SK-N-SH treated with all-trans-retinoic acid at 6 μM for 48 hours (cell line): ENCODE data around the gene RSL1D1.

Experiments
- ATAC-seq: fragments of 200-7000 bp; cut with Tn5 transposase; 3 replicates; pipeline ENCODE4 v1.9.1; 2020; ENCODE audit warnings: mild to moderate bottlenecking, moderate library complexity
- ARNTL ChIP-seq: fragments of 450-650 bp; formaldehyde crosslinking; IDR thresholded peaks from 2 replicates; pipeline ENCODE4 v1.5.0; 2020; ENCODE audit warnings: low read depth, mild to moderate bottlenecking, moderate library complexity, borderline replicate concordance
- BACH2 ChIP-seq: fragments of 250-450 bp; sonication (Bioruptor Pico); IDR thresholded peaks from 2 replicates; pipeline ENCODE4 v1.9.0; 2021; ENCODE audit warnings: mild to moderate bottlenecking, borderline replicate concordance
- CREB5 ChIP-seq: fragments of 250-450 bp; sonication (Bioruptor Pico); IDR thresholded peaks from 2 replicates; pipeline ENCODE4 v1.5.1; 2020; ENCODE audit warnings: low read depth, mild to moderate bottlenecking, moderate library complexity
- CSDC2 ChIP-seq: fragments of 250-450 bp; sonication (Bioruptor Pico); IDR thresholded peaks from 2 replicates; pipeline ENCODE4 v1.5.0; 2020; ENCODE audit warnings: mild to moderate bottlenecking, moderate library complexity
- CSRNP3 ChIP-seq: fragments of 250-450 bp; sonication (Bioruptor Pico); IDR thresholded peaks from 2 replicates; pipeline ENCODE4 v1.5.1; 2021; ENCODE audit warnings: mild to moderate bottlenecking, moderate library complexity
- ESRRG ChIP-seq: fragments of 250-450 bp; sonication (Bioruptor Pico); IDR thresholded peaks from 2 replicates; pipeline ENCODE4 v1.6.1; 2021; ENCODE audit warnings: mild to moderate bottlenecking
- ISL1 ChIP-seq: fragments of 250-450 bp; sonication (Bioruptor Pico); IDR thresholded peaks from 2 replicates; pipeline ENCODE4 v2.1.2; 2022; ENCODE audit warnings: mild to moderate bottlenecking, moderate library complexity
- OSR1 ChIP-seq: fragments of 250-450 bp; sonication (Bioruptor Pico); IDR thresholded peaks from 2 replicates; pipeline ENCODE4 v1.8.0; 2022; ENCODE audit warnings: moderate library complexity, mild to moderate bottlenecking, inconsistent platforms
- PATZ1 ChIP-seq: fragments of 250-450 bp; sonication (Bioruptor Pico); IDR thresholded peaks from 2 replicates; pipeline ENCODE4 v1.8.0; 2020; ENCODE audit warnings: mild to moderate bottlenecking, moderate library complexity, borderline replicate concordance
- POU6F1 ChIP-seq: fragments of 250-450 bp; sonication (Bioruptor Pico); IDR thresholded peaks from 2 replicates; pipeline ENCODE4 v1.8.0; 2021; ENCODE audit warnings: low read depth, mild to moderate bottlenecking, moderate library complexity, borderline replicate concordance
- RARB ChIP-seq: fragments of 250-450 bp; sonication (Bioruptor Pico); IDR thresholded peaks from 2 replicates; pipeline ENCODE4 v1.8.0; 2021; ENCODE audit warnings: mild to moderate bottlenecking, moderate library complexity
- TCF4 ChIP-seq: fragments of 250-450 bp; sonication (Bioruptor Pico); IDR thresholded peaks from 2 replicates; pipeline ENCODE4 v1.8.0; 2021; ENCODE audit warnings: mild to moderate bottlenecking, moderate library complexity, borderline replicate concordance
- TOX ChIP-seq: fragments of 250-450 bp; sonication (Bioruptor Pico); IDR thresholded peaks from 2 replicates; pipeline ENCODE4 v1.8.0; 2021; ENCODE audit warnings: mild to moderate bottlenecking, moderate library complexity, borderline replicate concordance
- TSHZ2 ChIP-seq: fragments of 250-450 bp; sonication (Bioruptor Pico); IDR thresholded peaks from 2 replicates; pipeline ENCODE4 v1.5.0; 2020; ENCODE audit warnings: mild to moderate bottlenecking, moderate library complexity
- ZFP3 ChIP-seq: fragments of 250-450 bp; sonication (Bioruptor Pico); IDR thresholded peaks from 2 replicates; pipeline ENCODE4 v1.5.0; 2020; ENCODE audit warnings: mild to moderate bottlenecking, moderate library complexity
- ZFP30 ChIP-seq: fragments of 450-650 bp; formaldehyde crosslinking; IDR thresholded peaks from 2 replicates; pipeline ENCODE4 v1.5.0; 2022; ENCODE audit warnings: mild to moderate bottlenecking, moderate library complexity
- ZNF565 ChIP-seq: fragments of 450-650 bp; formaldehyde crosslinking; conservative IDR thresholded peaks from 2 replicates; pipeline ENCODE4 v1.5.0; 2020; ENCODE audit warnings: low read depth, mild to moderate bottlenecking, moderate library complexity
- ZNF70 ChIP-seq: fragments of 450-650 bp; formaldehyde crosslinking; IDR thresholded peaks from 2 replicates; pipeline ENCODE4 v1.5.0; 2020; ENCODE audit warnings: mild to moderate bottlenecking, moderate library complexity
- ZNF8 ChIP-seq: fragments of 450-650 bp; formaldehyde crosslinking; IDR thresholded peaks from 2 replicates; pipeline ENCODE4 v1.5.0; 2020; ENCODE audit warnings: mild to moderate bottlenecking, moderate library complexity

Gene RSL1D1

GRCh38 chr16:11799509-11800381 lies 51.6 kb downstream of the RSL1D1 start:
- no peak for ATAC-seq

More at GRCh38 chr16:11799509-11800381, 51.6 kb downstream of the RSL1D1 start:
- no peak for TF ChIP-seq ZNF70
- TF ChIP-seq POU6F1 (CRISPR knock-in tag), result no peak
- no peak for TF ChIP-seq CSRNP3 (CRISPR knock-in tag)
- TF ChIP-seq OSR1, result no peak
- no peak for TF ChIP-seq ZNF565 (CRISPR knock-in tag)
- no peak for TF ChIP-seq BACH2 (CRISPR knock-in tag)
- no peak for TF ChIP-seq ZFP30 (CRISPR knock-in tag)
- no peak for TF ChIP-seq CSDC2 (CRISPR knock-in tag)
- TF ChIP-seq ISL1 (CRISPR knock-in tag), result no peak
- TF ChIP-seq TCF4 (CRISPR knock-in tag), result no peak
- TF ChIP-seq TSHZ2 (CRISPR knock-in tag), result no peak
- TF ChIP-seq TOX, result no peak
- TF ChIP-seq PATZ1, result no peak
- TF ChIP-seq ZFP3 (CRISPR knock-in tag), result no peak
- no peak for TF ChIP-seq ESRRG (CRISPR knock-in tag)
- TF ChIP-seq CREB5 (CRISPR knock-in tag), result no peak
- no peak for TF ChIP-seq ARNTL (CRISPR knock-in tag)
- no peak for TF ChIP-seq ZNF8
- TF ChIP-seq RARB (CRISPR knock-in tag), result no peak
- TF ChIP-seq, all 23 proteins: peak for 0
